ENCODE data around the gene SELENOT.

DNA sequence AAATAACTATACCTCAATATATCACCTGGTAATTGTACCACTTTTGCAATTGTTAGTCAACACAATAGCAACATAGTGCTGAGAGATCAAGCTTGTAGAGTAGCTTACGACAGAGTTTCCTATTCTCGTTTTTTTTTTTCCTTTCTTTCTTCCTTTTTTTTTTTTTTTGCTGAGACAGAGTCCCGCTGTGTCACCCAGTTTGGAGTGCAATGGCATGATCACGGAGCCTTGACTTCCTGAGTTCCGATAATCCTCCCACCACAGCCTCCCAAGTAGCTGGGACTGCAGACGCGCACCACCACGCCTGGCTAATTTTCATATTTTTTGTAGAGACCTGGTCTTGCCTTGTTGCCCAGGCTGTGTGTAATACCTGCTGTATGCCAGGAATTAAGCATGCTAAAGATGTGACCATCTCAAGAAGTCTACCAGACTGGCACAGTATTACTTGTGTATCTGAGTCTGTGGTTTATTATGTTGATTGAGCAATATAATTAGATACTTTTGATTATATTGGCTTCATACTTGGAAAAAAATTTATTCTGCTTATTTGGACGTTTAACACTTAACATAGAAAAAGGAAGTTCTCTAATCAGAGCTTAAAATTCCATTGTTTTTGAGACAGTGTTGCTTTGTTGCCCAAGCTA is 3.0 kb downstream of the SELENOT start:
- TF ChIP-seq, protein P1, sequence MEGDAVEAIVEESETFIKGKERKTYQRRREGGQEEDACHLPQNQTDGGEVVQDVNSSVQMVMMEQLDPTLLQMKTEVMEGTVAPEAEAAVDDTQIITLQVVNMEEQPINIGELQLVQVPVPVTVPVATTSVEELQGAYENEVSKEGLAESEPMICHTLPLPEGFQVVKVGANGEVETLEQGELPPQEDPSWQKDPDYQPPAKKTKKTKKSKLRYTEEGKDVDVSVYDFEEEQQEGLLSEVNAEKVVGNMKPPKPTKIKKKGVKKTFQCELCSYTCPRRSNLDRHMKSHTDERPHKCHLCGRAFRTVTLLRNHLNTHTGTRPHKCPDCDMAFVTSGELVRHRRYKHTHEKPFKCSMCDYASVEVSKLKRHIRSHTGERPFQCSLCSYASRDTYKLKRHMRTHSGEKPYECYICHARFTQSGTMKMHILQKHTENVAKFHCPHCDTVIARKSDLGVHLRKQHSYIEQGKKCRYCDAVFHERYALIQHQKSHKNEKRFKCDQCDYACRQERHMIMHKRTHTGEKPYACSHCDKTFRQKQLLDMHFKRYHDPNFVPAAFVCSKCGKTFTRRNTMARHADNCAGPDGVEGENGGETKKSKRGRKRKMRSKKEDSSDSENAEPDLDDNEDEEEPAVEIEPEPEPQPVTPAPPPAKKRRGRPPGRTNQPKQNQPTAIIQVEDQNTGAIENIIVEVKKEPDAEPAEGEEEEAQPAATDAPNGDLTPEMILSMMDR (IDR thresholded peaks at IDR 0.05; ENCODE audit: low read length): no peak
- no peak for TF ChIP-seq EZH2 (optimal IDR thresholded peaks at IDR 0.05; ENCODE audit: low read depth, low read length)
